ENCODE data around the gene SCTR.

GRCh38 chr2:119442850-119443249 is 81.4 kb downstream of the SCTR start:
- TF ChIP-seq POLR2A (IDR thresholded peaks at IDR 0.05), result no peak
- no peak for TF ChIP-seq CTCF (IDR thresholded peaks at IDR 0.05)

Data from adrenal gland (tissue), 5 donors.